GM12878 (cell line): Measurements from ENCODE around the gene HOXB1. TPM values are rescaled to one million over a fixed set of nuclear protein-coding genes. Genes with fewer than 3 reads are reported as not detected.
A peak's percentile ranks its signal among the peaks of the same experiment; 100 is the strongest.

Experiments
- ATAC-seq: fragments of 200-7000 bp; cut with Tn5 transposase; 3 replicates; pipeline ENCODE4 v1.9.1; 2020; ENCODE audit warnings: mild to moderate bottlenecking, moderate library complexity
- BruUV-seq: library from RNA; stranded (reverse); fragments of 400-500 nt; replicated peaks from 2 replicates; lab custom pipeline; 2021; lab: Mats Ljungman, UMichigan
- CTCF ChIA-PET: fragments of 300-600 bp; sonication (Branson Sonifier 250); formaldehyde crosslinking; extraction: SDS; loops from one replicate; lab custom pipeline; 2021; ENCODE audit warnings: inconsistent platforms; lab: Yijun Ruan, JAX
- POLR2A ChIA-PET: fragments of 350-600 bp; formaldehyde crosslinking; extraction: SDS; loops from one replicate; lab custom pipeline; 2021; ENCODE audit warnings: inconsistent platforms; lab: Charles Lee
- RAD21 ChIA-PET: fragments of 300-600 bp; sonication (Branson Sonifier 250); formaldehyde crosslinking; loops from one replicate; lab custom pipeline; 2023; ENCODE audit warnings: antibody characterized with exemption; ENCODE audit not compliant: unreplicated experiment; lab: Charles Lee
- SMC1A ChIA-PET: fragments of 300-600 bp; sonication (Branson Sonifier 250); formaldehyde crosslinking; loops from one replicate; lab custom pipeline; 2023; ENCODE audit not compliant: unreplicated experiment, uncharacterized antibody; lab: Charles Lee
- DNase-seq: peaks from one replicate; pipeline ENCODE4 v3.0.0-alpha.2; 2011; ENCODE audit warnings: low read depth, low spot score
- FAIRE-seq: peaks from 3 replicates; lab custom pipeline; 2011; peaks lifted over from hg19 to GRCh38; lab: Jason Lieb, UNC
- H2AFZ ChIP-seq: 2 replicates; pipeline ENCODE4 v1.6.0; 2011; ENCODE audit warnings: low read depth, low read length, control low read depth; ENCODE audit not compliant: control insufficient read depth
- H3K27ac ChIP-seq: 2 replicates; pipeline ENCODE4 v1.5.1; 2011; ENCODE audit warnings: control low read depth; ENCODE audit not compliant: control insufficient read depth, insufficient read depth
- H3K27me3 ChIP-seq, 2 experiments: replicated peaks in 1 of 2; 2 replicates each; pipeline versions ENCODE4 v1.6.0 to v1.6.1; 2011; ENCODE audit warnings: low read length in 1 of 2; ENCODE audit not compliant: control insufficient read depth in 2 of 2, insufficient read depth in 2 of 2
- H3K36me3 ChIP-seq, 2 experiments: 2 replicates each; pipeline ENCODE4 v1.5.1; 2011; ENCODE audit warnings: low read length in 1 of 2; ENCODE audit not compliant: control insufficient read depth in 2 of 2, insufficient read depth in 2 of 2
- H3K4me1 ChIP-seq: 2 replicates; pipeline ENCODE4 v1.6.1; 2011; ENCODE audit warnings: mild to moderate bottlenecking, low read length, moderate library complexity, mixed read lengths; ENCODE audit not compliant: control insufficient read depth, insufficient read depth
- H3K4me2 ChIP-seq: 2 replicates; pipeline ENCODE4 v1.6.0; 2011; ENCODE audit warnings: control low read depth; ENCODE audit not compliant: control insufficient read depth, insufficient read depth
- H3K4me3 ChIP-seq: fragments of 200-600 bp; sonication (generic); 2 replicates; pipeline ENCODE4 v1.5.1; 2016
- H3K79me2 ChIP-seq: 2 replicates; pipeline ENCODE4 v1.6.0; 2011; ENCODE audit warnings: low read length; ENCODE audit not compliant: control insufficient read depth, insufficient read depth
- H3K9ac ChIP-seq: 2 replicates; pipeline ENCODE4 v1.8.0; 2011; ENCODE audit warnings: low read length, control low read depth, mixed read lengths; ENCODE audit not compliant: control insufficient read depth, insufficient read depth
- H3K9me3 ChIP-seq: replicated peaks from 3 replicates; pipeline ENCODE4 v1.5.1; 2011; ENCODE audit warnings: mild to moderate bottlenecking, low read length; ENCODE audit not compliant: control insufficient read depth, insufficient read depth
- H4K20me1 ChIP-seq: 2 replicates; pipeline ENCODE4 v1.6.0; 2011; ENCODE audit not compliant: control insufficient read depth, insufficient read depth
- ATF3 ChIP-seq: IDR thresholded peaks from 2 replicates; pipeline ENCODE4 v1.6.1; 2011; ENCODE audit warnings: low read depth, mild to moderate bottlenecking, low read length, moderate library complexity, borderline replicate concordance; ENCODE audit errors: extremely low read depth
- SMAD1 ChIP-seq: fragments of 450-650 bp; IDR thresholded peaks from 2 replicates; pipeline ENCODE4 v1.6.1; 2018; ENCODE audit warnings: mild to moderate bottlenecking, low read depth; ENCODE audit not compliant: partially characterized antibody
- WGBS: methylation state at CpG from one replicate; pipeline ENCODE4 v1.1.6; 2016; ENCODE audit warnings: low lambda C conversion rate; ENCODE audit not compliant: insufficient replicate concordance, insufficient coverage; ENCODE audit errors: missing lambda C conversion rate; 5-methylcytosine and 5-hydroxymethylcytosine counted together
- in situ Hi-C: fragments of 300-500 bp; cut with MboI; formaldehyde crosslinking; loops from 9 replicates; pipeline ENCODE4 v1.14.3; 2018; ENCODE audit warnings: mixed read lengths
- intact Hi-C: fragments of 100-400 bp; cut with micrococcal nuclease; formaldehyde crosslinking; loops from one replicate; pipeline ENCODE4 v1.14.2; 2022; ENCODE audit not compliant: unreplicated experiment
- polyA plus RNA-seq, 11 experiments: library from polyadenylated mRNA; depleted of rRNA in 4 of 11; unstranded in 6 of 11; stranded (reverse) in 5 of 11; fragments of >200 nt; fragmentation: Nextera tagmentation in 4 of 11; fragmentation: Illumina TruSeq in 1 of 11; extraction: Ambion mirVana in 4 of 11; extraction: Trizol in 1 of 11; gene quantifications; 1 replicate in 1 of 11; 2 replicates in 10 of 11; pipeline versions ENCODE4 v1.2.1 to v1.2.3, GENCODE V29; 2011 to 2016; ENCODE audit warnings: inconsistent platforms in 2 of 11, missing spikeins in 2 of 11, low read depth in 1 of 11
- total RNA-seq, 4 experiments: library from RNA; depleted of rRNA in 3 of 4; stranded (reverse); fragments of >200 nt in 3 of 4; fragmentation: Illumina TruSeq in 1 of 4; extraction: Trizol in 1 of 4; gene quantifications; 2 replicates each; pipeline versions ENCODE4 v1.2.1 to v1.2.3, GENCODE V29; 2013 to 2021
- TF ChIP-seq, protein P1 (sequence below): fragments of 450-650 bp; IDR thresholded peaks from 2 replicates; pipeline ENCODE4 v1.6.1; 2016; ENCODE audit warnings: mild to moderate bottlenecking, moderate library complexity, borderline replicate concordance

Gene HOXB1
- total and polyA plus RNA-seq, 10 of the 15 experiments (the other 5 are each of a cell fraction or from before 2014, with no cell fraction given): not detected

DNA sequence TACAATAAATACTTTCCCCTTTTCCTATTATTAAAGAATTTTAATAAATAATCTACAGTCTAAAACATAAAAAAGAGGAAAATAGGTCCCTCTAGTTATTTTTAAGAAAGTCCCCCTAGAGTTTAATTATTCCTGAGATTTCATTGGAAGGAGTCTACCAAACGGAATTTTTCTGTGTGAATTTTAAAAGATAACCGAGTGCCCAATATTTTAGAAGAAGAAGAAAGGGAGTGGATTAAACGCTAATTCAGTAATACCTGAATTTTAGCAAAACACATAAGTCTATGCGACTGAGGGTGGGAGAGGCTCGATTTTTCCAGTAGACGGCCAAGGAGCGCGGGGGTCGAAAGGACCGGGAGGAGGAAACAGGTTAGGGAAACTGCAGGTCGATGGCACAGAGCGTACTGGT, 11.9 kb upstream of the HOXB1 start:
- H3K4me1 ChIP-seq: peaks cover 7% of the 10 kb centered on the region
- no peak for FAIRE-seq
- WGBS: 7% methylated on average over 12 of the region's 12 CpGs
- ChIA-PET SMC1A (interaction anchor here (1.0 to 2.1 kb wide), 3 partner anchors 32 to 207 kb away, joined by 3 to 9 read pairs (median 3); no protein-coding TSS in a partner anchor), RAD21 (interaction anchor here (1.3 to 2.3 kb wide), 2 partner anchors 29 to 46 kb away, joined by 3 to 5 read pairs; no protein-coding TSS in a partner anchor), CTCF (interaction anchor here (0.6 to 1.0 kb wide), 2 partner anchors 73 to 88 kb away, joined by 3 to 4 read pairs; no protein-coding TSS in a partner anchor), POLR2A (interaction anchor here (1.8 to 2.0 kb wide), 2 partner anchors 29 to 50 kb away, joined by 4 to 9 read pairs; no protein-coding TSS in a partner anchor)
- H3K4me3 ChIP-seq: peak overlapping the region; percentile 69
- TF ChIP-seq SMAD1: peak; percentile 53
- TF ChIP-seq, protein P1, sequence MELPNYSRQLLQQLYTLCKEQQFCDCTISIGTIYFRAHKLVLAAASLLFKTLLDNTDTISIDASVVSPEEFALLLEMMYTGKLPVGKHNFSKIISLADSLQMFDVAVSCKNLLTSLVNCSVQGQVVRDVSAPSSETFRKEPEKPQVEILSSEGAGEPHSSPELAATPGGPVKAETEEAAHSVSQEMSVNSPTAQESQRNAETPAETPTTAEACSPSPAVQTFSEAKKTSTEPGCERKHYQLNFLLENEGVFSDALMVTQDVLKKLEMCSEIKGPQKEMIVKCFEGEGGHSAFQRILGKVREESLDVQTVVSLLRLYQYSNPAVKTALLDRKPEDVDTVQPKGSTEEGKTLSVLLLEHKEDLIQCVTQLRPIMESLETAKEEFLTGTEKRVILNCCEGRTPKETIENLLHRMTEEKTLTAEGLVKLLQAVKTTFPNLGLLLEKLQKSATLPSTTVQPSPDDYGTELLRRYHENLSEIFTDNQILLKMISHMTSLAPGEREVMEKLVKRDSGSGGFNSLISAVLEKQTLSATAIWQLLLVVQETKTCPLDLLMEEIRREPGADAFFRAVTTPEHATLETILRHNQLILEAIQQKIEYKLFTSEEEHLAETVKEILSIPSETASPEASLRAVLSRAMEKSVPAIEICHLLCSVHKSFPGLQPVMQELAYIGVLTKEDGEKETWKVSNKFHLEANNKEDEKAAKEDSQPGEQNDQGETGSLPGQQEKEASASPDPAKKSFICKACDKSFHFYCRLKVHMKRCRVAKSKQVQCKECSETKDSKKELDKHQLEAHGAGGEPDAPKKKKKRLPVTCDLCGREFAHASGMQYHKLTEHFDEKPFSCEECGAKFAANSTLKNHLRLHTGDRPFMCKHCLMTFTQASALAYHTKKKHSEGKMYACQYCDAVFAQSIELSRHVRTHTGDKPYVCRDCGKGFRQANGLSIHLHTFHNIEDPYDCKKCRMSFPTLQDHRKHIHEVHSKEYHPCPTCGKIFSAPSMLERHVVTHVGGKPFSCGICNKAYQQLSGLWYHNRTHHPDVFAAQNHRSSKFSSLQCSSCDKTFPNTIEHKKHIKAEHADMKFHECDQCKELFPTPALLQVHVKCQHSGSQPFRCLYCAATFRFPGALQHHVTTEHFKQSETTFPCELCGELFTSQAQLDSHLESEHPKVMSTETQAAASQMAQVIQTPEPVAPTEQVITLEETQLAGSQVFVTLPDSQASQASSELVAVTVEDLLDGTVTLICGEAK: 0 out of 2 replicates have a peak, but pooled peaks have one; percentile 20
- no peak for TF ChIP-seq ATF3
- TSS peak; percentile 90 for BruUV-seq
- H3K27ac ChIP-seq: peak overlapping the region; percentile 49
- in situ Hi-C loops (no loop called here), intact Hi-C loops (loop anchor here (2.0 to 5.0 kb wide), 2 partner anchors 32 to 50 kb away; no protein-coding TSS in a partner anchor)
- no peak for DNase-seq
- no peaks in the 10 kb centered on the region for H3K9me3 ChIP-seq
- peak overlapping the region; percentile 77 for H3K9ac ChIP-seq
- H3K27me3 ChIP-seq: peaks cover 0 to 4% of the 10 kb centered on the region in 2 experiments; a peak in 1 of 4 replicates
- no peaks in the 10 kb centered on the region for H3K36me3 ChIP-seq
- H3K4me2 ChIP-seq: peak overlapping the region; percentile 85
- ATAC-seq: peak; percentile 9
- H2AFZ ChIP-seq: no peak overlapping the region; the same call in 1 of the 2 replicates
- peaks cover 12% of the 10 kb centered on the region for H3K79me2 ChIP-seq
- H4K20me1 ChIP-seq: no peaks in the 10 kb centered on the region
